Measurements from ENCODE around the gene HOXB8.
A peak's percentile ranks its signal among the peaks of the same experiment; 100 is the strongest.

Gene HOXB8

GRCh38 chr17:48615047-48615962 is at the start of gene HOXB8:
Gene HOXB8 (minus strand): TSS chr17:48615292. CDS start chr17:48614704, 588 bp downstream.
- TF ChIP-seq ZNF274 (IDR thresholded peaks at IDR 0.05; ENCODE audit: low read depth, low read length), result no peak
- no peak within 1 kb of the TSS; the same call in 1 of the 2 replicates for H3K4me3 ChIP-seq (ENCODE audit: low read length)

GRCh38 chr17:48663134-48663924 is 48.2 kb upstream of the HOXB8 start:
- no peak overlapping the region for H3K4me3 ChIP-seq (ENCODE audit: low read length)
- no peak for TF ChIP-seq ZNF274 (IDR thresholded peaks at IDR 0.05; ENCODE audit: low read depth, low read length)

GRCh38 chr17:48655913-48656312 is 40.8 kb upstream of the HOXB8 start:
- no peak for TF ChIP-seq ZNF274 (IDR thresholded peaks at IDR 0.05; ENCODE audit: low read depth, low read length)
- H3K4me3 ChIP-seq (ENCODE audit: low read length), result no peak overlapping the region

- no peak overlapping the region for H3K4me3 ChIP-seq (ENCODE audit: low read length)
- TF ChIP-seq ZNF274 (IDR thresholded peaks at IDR 0.05; ENCODE audit: low read depth, low read length), result no peak
These were observed 34.6 kb upstream of the HOXB8 start for GRCh38 chr17:48649741-48650140.

- TF ChIP-seq ZNF274 (IDR thresholded peaks at IDR 0.05; ENCODE audit: low read depth, low read length), result no peak
- H3K4me3 ChIP-seq (ENCODE audit: low read length), result no peak overlapping the region
These were observed 32.8 kb upstream of the HOXB8 start for GRCh38 chr17:48647963-48648245.

- no peak for TF ChIP-seq ZNF274 (IDR thresholded peaks at IDR 0.05; ENCODE audit: low read depth, low read length)
- H3K4me3 ChIP-seq (ENCODE audit: low read length), result peak overlapping the region; percentile 48
These were observed 32.2 kb upstream of the HOXB8 start for GRCh38 chr17:48647103-48647962.

GRCh38 chr17:48646183-48647102 is 31.4 kb upstream of the HOXB8 start:
- TF ChIP-seq ZNF274 (IDR thresholded peaks at IDR 0.05; ENCODE audit: low read depth, low read length), result no peak
- peak overlapping the region; percentile 48 for H3K4me3 ChIP-seq (ENCODE audit: low read length)

GRCh38 chr17:48645639-48646182 is 30.6 kb upstream of the HOXB8 start:
- H3K4me3 ChIP-seq (ENCODE audit: low read length), result peak overlapping the region; percentile 3; the same call in 1 of the 2 replicates
- no peak for TF ChIP-seq ZNF274 (IDR thresholded peaks at IDR 0.05; ENCODE audit: low read depth, low read length)

GRCh38 chr17:48644910-48645557 is 29.9 kb upstream of the HOXB8 start:
- no peak overlapping the region; the same call in 1 of the 2 replicates for H3K4me3 ChIP-seq (ENCODE audit: low read length)
- no peak for TF ChIP-seq ZNF274 (IDR thresholded peaks at IDR 0.05; ENCODE audit: low read depth, low read length)

- no peak overlapping the region for H3K4me3 ChIP-seq (ENCODE audit: low read length)
- TF ChIP-seq ZNF274 (IDR thresholded peaks at IDR 0.05; ENCODE audit: low read depth, low read length), result no peak
These were observed 29.1 kb upstream of the HOXB8 start for GRCh38 chr17:48644159-48644558.

GRCh38 chr17:48643697-48644012 is 28.6 kb upstream of the HOXB8 start:
- TF ChIP-seq ZNF274 (IDR thresholded peaks at IDR 0.05; ENCODE audit: low read depth, low read length), result no peak
- H3K4me3 ChIP-seq (ENCODE audit: low read length), result no peak overlapping the region

- no peak overlapping the region for H3K4me3 ChIP-seq (ENCODE audit: low read length)
- no peak for TF ChIP-seq ZNF274 (IDR thresholded peaks at IDR 0.05; ENCODE audit: low read depth, low read length)
These were observed 28.0 kb upstream of the HOXB8 start for GRCh38 chr17:48642843-48643696.

Data from GM08714 (cell line).